ENCODE measurements around the gene CBFA2T3.

The CBFA2T3 gene

DNA sequence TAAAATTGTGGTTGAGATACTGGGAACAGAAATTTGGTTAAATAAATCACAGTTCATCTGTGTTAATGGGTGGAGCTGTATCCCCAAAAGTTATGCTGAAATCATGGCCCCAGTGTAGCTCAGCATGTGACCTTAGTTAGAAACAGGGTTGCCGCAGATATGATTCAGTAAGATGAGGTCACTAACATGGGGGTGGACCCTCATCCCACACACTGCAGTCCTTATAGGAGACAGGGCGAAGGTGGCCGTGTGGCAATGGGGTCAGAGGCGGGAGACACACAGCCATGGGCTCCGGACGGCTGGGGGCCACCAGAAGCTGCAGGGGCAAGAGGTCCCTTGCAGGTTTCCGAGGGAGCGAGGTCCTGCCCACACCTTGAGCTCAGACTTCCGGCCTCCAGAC, 130.9 kb downstream of the CBFA2T3 start:
- TF ChIP-seq ZFX (IDR thresholded peaks at IDR 0.05) = no peak
- TF ChIP-seq, protein P1, sequence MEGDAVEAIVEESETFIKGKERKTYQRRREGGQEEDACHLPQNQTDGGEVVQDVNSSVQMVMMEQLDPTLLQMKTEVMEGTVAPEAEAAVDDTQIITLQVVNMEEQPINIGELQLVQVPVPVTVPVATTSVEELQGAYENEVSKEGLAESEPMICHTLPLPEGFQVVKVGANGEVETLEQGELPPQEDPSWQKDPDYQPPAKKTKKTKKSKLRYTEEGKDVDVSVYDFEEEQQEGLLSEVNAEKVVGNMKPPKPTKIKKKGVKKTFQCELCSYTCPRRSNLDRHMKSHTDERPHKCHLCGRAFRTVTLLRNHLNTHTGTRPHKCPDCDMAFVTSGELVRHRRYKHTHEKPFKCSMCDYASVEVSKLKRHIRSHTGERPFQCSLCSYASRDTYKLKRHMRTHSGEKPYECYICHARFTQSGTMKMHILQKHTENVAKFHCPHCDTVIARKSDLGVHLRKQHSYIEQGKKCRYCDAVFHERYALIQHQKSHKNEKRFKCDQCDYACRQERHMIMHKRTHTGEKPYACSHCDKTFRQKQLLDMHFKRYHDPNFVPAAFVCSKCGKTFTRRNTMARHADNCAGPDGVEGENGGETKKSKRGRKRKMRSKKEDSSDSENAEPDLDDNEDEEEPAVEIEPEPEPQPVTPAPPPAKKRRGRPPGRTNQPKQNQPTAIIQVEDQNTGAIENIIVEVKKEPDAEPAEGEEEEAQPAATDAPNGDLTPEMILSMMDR (conservative IDR thresholded peaks at IDR 0.05) = no peak
- no peak overlapping the region for H3K27ac ChIP-seq

DNA sequence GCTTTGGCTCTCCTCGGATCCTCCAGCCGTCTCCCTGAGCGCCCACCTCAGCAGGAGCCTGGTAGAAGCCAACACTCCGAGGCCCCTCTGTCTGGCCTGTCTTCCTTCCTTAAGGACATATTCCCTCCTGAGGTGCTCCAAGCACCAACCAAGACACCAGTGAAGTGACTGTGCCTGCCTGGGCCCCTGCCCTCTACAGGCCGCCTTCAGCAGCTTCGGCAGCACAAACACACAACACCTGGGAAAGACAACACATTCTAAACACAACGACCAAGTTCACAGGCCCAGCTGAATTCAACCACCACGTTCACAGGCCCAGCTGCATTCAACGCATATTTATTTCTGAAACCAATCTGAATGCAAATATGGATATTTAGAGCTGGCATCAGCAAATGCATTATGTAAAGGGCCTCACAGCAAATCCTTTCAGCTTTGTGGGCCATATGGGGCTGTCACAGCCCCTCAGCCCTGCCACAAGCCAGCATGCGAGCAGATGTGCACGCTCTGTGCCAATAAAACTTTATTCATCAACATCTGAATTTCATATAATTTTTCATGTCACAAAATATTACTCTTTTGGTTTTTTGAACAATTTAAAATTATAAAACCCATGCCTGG, 132.5 kb downstream of the CBFA2T3 start:
- H3K27ac ChIP-seq = no peak overlapping the region
- TF ChIP-seq, protein P1 (conservative IDR thresholded peaks at IDR 0.05) = no peak; the same call in 1 of the 2 replicates
- no peak for TF ChIP-seq ZFX (IDR thresholded peaks at IDR 0.05)

DNA sequence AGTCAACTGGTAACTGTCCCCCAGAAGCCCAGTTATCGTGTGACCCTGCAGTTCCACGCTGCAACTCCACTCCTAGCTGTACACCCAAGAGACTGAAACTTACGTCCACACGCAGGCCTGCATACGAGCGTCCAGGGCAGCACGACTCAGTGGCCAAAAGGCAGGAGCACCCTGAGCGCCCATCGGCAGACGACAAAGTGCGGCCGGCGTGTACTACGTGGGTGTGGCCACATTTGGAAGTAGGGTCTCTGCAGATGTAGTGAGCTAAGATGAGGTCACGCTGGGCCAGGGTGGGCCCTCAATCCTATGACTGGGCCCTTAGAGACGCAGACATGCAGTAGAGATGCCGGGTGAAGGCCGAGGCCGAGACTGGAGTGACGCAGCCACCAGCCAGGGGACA, 133.8 kb downstream of the CBFA2T3 start:
- TF ChIP-seq ZFX (IDR thresholded peaks at IDR 0.05) = no peak
- TF ChIP-seq, protein P1 (conservative IDR thresholded peaks at IDR 0.05) = no peak
- no peak overlapping the region for H3K27ac ChIP-seq

DNA sequence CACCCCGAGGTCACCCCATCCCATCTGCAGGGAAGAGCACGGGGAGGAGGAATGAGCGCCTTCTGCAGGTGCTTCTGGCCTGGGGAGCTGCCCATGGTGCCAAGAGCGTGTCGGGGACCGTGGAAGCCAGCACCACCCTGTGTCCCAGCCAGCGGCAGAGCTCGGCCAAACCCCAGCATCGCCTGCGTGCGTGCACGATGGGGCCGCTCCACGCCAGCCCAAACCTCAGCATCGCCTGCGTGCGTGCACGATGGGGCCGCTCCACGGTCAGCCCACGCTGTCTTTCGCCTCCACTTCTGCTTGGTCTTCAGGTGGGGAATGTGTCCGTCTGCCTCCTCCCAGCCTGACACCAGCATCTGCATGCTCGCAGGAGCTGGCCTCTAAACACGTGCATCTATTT, 134.2 kb downstream of the CBFA2T3 start:
- H3K27ac ChIP-seq = no peak overlapping the region
- TF ChIP-seq, protein P1 (conservative IDR thresholded peaks at IDR 0.05) = no peak
- TF ChIP-seq ZFX (IDR thresholded peaks at IDR 0.05) = no peak

DNA sequence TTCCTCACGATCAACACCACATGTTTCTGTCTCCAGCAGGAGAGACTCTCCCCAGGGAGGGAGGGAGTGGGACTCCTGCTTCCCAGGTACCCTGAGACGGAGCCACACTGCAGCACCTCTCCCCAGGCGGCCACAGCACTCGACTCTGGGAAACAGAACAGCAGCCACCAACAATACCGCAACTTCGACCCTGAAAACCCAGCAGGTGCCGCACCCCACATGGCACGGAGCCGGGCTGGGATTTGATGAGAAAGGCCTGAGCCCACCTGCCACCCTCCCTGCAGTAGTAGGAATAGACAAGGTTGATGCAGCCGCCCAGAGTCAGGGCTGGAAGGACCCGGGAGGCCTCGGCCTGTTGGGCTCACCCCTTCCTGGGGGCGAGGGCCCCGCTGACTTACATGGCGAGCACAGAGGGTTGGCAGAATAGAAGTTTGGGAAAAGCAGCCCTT, 134.7 kb downstream of the CBFA2T3 start:
- H3K27ac ChIP-seq = no peak overlapping the region
- TF ChIP-seq, protein P1 (conservative IDR thresholded peaks at IDR 0.05) = no peak
- TF ChIP-seq ZFX (IDR thresholded peaks at IDR 0.05) = no peak

DNA sequence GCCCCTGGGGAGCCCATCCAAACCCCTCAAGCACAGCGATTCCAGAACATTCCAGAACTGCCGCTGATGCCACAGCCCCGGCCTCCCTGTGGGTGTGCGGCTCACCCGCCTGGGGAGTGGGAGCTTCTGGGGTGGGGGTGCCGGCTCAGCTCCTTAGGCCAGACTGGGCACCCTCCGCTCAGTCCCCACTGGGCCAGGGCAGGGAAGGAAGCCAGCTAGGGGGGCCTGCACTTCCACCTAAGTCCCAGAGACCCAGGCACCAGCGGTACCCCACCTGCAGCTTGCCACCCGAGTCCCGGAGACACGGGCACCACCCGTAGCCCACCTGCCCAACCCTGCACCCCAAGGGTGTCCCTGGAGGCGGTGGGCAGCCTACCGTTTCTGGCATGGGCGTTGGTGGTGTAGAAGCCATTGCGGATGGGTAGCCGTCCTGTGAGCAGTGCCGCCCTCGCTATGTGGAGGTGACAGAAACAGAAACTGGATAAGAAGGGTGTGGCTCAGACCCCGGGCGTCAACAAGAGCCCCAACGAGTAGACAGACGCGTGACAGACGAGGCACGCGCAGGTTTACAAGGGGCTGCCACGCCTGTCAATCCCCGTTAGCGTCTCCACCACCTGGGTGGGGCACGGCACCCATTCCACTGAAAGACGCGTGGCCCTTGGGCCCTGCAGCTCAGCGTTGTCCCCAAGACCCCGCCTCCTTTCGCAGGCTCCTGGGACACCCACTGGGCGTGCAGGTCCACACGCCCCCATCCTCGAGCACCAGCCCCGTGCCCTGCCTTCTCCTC, 135.3 kb downstream of the CBFA2T3 start:
- TF ChIP-seq, protein P1 (conservative IDR thresholded peaks at IDR 0.05) = no peak
- no peak overlapping the region for H3K27ac ChIP-seq

DNA sequence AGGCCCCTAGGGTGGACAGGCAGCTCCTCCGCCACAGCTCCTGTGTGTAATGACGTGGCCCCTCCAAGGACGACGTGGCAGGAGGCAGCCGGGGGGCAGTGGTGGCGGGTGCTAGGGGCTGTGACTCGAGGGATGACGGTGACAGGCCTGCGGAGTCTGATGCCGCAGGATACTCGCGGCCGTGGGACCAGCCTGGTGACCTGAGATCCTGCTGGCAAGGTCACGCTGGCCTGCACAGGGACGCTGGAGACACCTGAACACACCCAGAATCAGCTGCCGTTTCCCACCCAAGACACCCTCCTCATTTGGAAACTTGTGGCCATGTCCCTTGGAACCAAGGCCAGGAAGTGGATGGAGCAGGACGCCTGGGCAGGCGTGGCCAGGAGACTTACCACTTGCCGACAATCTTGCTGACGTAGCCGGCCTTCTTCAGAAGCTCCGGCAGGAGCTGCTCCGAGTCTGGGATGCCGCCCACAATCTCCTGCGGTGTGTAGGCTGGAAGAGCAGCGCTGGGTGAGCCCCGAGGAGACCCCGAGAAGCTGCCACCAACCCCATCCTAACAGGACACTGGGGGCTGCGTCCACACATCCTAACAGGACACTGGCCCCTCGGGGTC, 136.3 kb downstream of the CBFA2T3 start:
- no peak overlapping the region for H3K27ac ChIP-seq
- TF ChIP-seq ZFX (IDR thresholded peaks at IDR 0.05) = no peak
- TF ChIP-seq, protein P1 (conservative IDR thresholded peaks at IDR 0.05) = no peak
